ENCODE data around the gene IL2RG.

IL2RG gene

GRCh38 chrX:71099736-71100135 lies 11.6 kb downstream of the IL2RG start:
- ATAC-seq (ENCODE audit: low read depth) (no peak), DNase-seq (ENCODE audit: low spot score) (no peak)
- no peak for TF ChIP-seq CTCF (IDR thresholded peaks at IDR 0.05; ENCODE audit: poor library complexity, severe bottlenecking)
- no peaks in the 10 kb centered on the region for H3K36me3 ChIP-seq (ENCODE audit: low read depth)
- H3K9me3 ChIP-seq (ENCODE audit: severe bottlenecking), result no peaks in the 10 kb centered on the region
- H3K27me3 ChIP-seq (ENCODE audit: insufficient read depth, poor library complexity, severe bottlenecking), result no peaks in the 10 kb centered on the region
- H3K4me1 ChIP-seq (ENCODE audit: insufficient read depth, poor library complexity, severe bottlenecking), result no peaks in the 10 kb centered on the region
- no peak overlapping the region for H3K27ac ChIP-seq (ENCODE audit: poor library complexity, severe bottlenecking)
- H3K4me3 ChIP-seq (ENCODE audit: severe bottlenecking), result no peak overlapping the region

- H3K27ac ChIP-seq (ENCODE audit: poor library complexity, severe bottlenecking), result no peak overlapping the region
- no peaks in the 10 kb centered on the region for H3K27me3 ChIP-seq (ENCODE audit: insufficient read depth, poor library complexity, severe bottlenecking)
- H3K4me1 ChIP-seq (ENCODE audit: insufficient read depth, poor library complexity, severe bottlenecking), result no peaks in the 10 kb centered on the region
- no peak overlapping the region for H3K4me3 ChIP-seq (ENCODE audit: severe bottlenecking)
- no peak for TF ChIP-seq CTCF (IDR thresholded peaks at IDR 0.05; ENCODE audit: poor library complexity, severe bottlenecking)
- DNase-seq (ENCODE audit: low spot score) (no peak), ATAC-seq (ENCODE audit: low read depth) (no peak)
- H3K9me3 ChIP-seq (ENCODE audit: severe bottlenecking), result no peaks in the 10 kb centered on the region
- no peaks in the 10 kb centered on the region for H3K36me3 ChIP-seq (ENCODE audit: low read depth)
Observed at GRCh38 chrX:71098951-71099506, 12.3 kb downstream of the IL2RG start.

DNA sequence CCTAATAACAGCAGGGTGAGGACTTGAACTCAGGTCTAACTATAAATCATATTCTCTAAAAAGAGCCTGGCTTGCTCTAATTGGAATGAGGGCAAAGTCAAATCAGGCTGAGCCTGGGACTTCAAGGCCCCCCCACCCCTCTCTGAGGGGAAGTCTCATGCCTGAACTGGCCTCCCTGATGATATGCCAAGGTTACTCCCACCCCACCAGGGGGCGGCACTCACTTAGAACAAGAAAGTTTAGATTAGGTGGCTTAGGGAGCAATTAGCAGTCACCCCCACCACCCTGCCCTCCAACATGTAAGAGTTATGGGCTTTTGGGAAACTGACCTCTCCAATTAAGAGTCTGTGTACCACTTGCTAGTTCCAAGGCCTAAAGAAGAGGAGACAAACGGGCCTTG lies 13.1 kb downstream of the IL2RG start:
- H3K4me1 ChIP-seq (ENCODE audit: insufficient read depth, poor library complexity, severe bottlenecking), result no peaks in the 10 kb centered on the region
- peak; percentile 32 for TF ChIP-seq CTCF (IDR thresholded peaks at IDR 0.05; ENCODE audit: poor library complexity, severe bottlenecking)
- DNase-seq (ENCODE audit: low spot score) (no peak), ATAC-seq (ENCODE audit: low read depth) (no peak)
- H3K4me3 ChIP-seq (ENCODE audit: severe bottlenecking), result no peak overlapping the region
- H3K27ac ChIP-seq (ENCODE audit: poor library complexity, severe bottlenecking), result no peak overlapping the region
- H3K9me3 ChIP-seq (ENCODE audit: severe bottlenecking), result no peaks in the 10 kb centered on the region
- H3K27me3 ChIP-seq (ENCODE audit: insufficient read depth, poor library complexity, severe bottlenecking), result no peaks in the 10 kb centered on the region
- no peaks in the 10 kb centered on the region for H3K36me3 ChIP-seq (ENCODE audit: low read depth)

GRCh38 chrX:71096760-71097032 lies 14.7 kb downstream of the IL2RG start:
- TF ChIP-seq CTCF (IDR thresholded peaks at IDR 0.05; ENCODE audit: poor library complexity, severe bottlenecking), result no peak
- H3K27ac ChIP-seq (ENCODE audit: poor library complexity, severe bottlenecking), result no peak overlapping the region
- H3K27me3 ChIP-seq (ENCODE audit: insufficient read depth, poor library complexity, severe bottlenecking), result no peaks in the 10 kb centered on the region
- no peaks in the 10 kb centered on the region for H3K9me3 ChIP-seq (ENCODE audit: severe bottlenecking)
- H3K4me3 ChIP-seq (ENCODE audit: severe bottlenecking), result peak overlapping the region; percentile 45
- DNase-seq (ENCODE audit: low spot score) (no peak), ATAC-seq (ENCODE audit: low read depth) (no peak)
- no peaks in the 10 kb centered on the region for H3K36me3 ChIP-seq (ENCODE audit: low read depth)
- H3K4me1 ChIP-seq (ENCODE audit: insufficient read depth, poor library complexity, severe bottlenecking), result no peaks in the 10 kb centered on the region

DNA sequence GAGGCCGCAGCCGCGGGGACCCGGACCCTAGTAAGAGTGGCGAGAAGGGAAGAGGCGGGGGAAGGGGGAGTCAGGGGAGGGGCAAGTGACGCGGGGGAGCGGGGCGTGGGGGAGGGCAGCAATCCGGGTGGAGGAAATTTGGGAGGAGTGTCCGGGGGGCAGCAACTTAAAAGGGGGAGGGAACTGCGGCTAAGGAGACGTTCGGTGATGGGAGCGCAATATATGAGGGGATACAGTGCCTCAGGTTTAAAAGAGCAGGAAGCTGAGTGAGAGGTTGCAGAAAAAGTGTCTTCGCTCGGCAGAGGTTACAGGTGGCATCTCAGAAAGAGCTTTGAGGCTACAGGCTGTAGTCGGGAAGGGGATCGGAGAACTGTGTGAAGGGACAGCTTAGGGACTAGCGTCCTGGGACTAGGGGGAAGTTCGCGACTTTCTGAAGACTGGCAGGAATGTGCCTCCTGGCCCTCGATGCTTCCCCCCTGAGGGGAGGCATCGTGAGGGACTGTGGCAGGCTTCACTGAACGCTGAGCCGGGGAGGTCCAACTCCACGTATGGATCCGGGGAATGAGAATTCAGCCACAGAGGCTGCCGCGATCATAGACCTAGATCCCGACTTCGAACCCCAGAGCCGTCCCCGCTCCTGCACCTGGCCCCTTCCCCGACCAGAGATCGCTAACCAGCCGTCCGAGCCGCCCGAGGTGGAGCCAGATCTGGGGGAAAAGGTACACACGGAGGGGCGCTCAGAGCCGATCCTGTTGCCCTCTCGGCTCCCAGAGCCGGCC lies 15.2 kb downstream of the IL2RG start:
- TF ChIP-seq CTCF (IDR thresholded peaks at IDR 0.05; ENCODE audit: poor library complexity, severe bottlenecking), result no peak
- DNase-seq (ENCODE audit: low spot score), result no peak
- H3K9me3 ChIP-seq (ENCODE audit: severe bottlenecking), result no peaks in the 10 kb centered on the region
- peak; percentile 42 for ATAC-seq (ENCODE audit: low read depth)
- H3K4me3 ChIP-seq (ENCODE audit: severe bottlenecking), result peak overlapping the region; percentile 45
- no peaks in the 10 kb centered on the region for H3K27me3 ChIP-seq (ENCODE audit: insufficient read depth, poor library complexity, severe bottlenecking)
- no peaks in the 10 kb centered on the region for H3K4me1 ChIP-seq (ENCODE audit: insufficient read depth, poor library complexity, severe bottlenecking)
- no peak overlapping the region for H3K27ac ChIP-seq (ENCODE audit: poor library complexity, severe bottlenecking)
- H3K36me3 ChIP-seq (ENCODE audit: low read depth), result no peaks in the 10 kb centered on the region
